LNCAP (cell line): ENCODE results near the gene RBM10.

Experiments
- CTCF ChIP-seq: fragments of 450-650 bp; IDR thresholded peaks from 2 replicates; pipeline ENCODE4 v1.5.1; 2017; ENCODE audit warnings: mild to moderate bottlenecking

Gene RBM10

GRCh38 chrX:47129899-47130358, 15.1 kb upstream of the RBM10 start:
- no peak for TF ChIP-seq CTCF

GRCh38 chrX:47133493-47133892, 11.5 kb upstream of the RBM10 start:
- no peak for TF ChIP-seq CTCF

GRCh38 chrX:47138171-47138570, 6.8 kb upstream of the RBM10 start:
- no peak for TF ChIP-seq CTCF

- no peak for TF ChIP-seq CTCF
Measured at GRCh38 chrX:47143894-47144625, 961 bp upstream of the RBM10 start.

- no peak for TF ChIP-seq CTCF
Measured at GRCh38 chrX:47145395-47146120, 537 bp downstream of the RBM10 start.

GRCh38 chrX:47146121-47146935, 1.3 kb downstream of the RBM10 start:
- no peak for TF ChIP-seq CTCF
